GM23248 (cell line): ENCODE measurements around the gene DPAGT1.

Experiments used
- EZH2 ChIP-seq: fragments of 200-600 bp; sonication (generic); IDR thresholded peaks from 2 replicates; pipeline ENCODE4 v1.6.1; 2018; ENCODE audit warnings: antibody characterized with exemption, mild to moderate bottlenecking; ENCODE audit not compliant: insufficient read depth, poor library complexity, severe bottlenecking
- EZH2phosphoT487 ChIP-seq: fragments of 200-600 bp; sonication (generic); IDR thresholded peaks from 2 replicates; pipeline ENCODE4 v1.6.1; 2018; ENCODE audit warnings: antibody characterized with exemption, moderate library complexity, mild to moderate bottlenecking, low read depth; ENCODE audit not compliant: insufficient read depth

DNA sequence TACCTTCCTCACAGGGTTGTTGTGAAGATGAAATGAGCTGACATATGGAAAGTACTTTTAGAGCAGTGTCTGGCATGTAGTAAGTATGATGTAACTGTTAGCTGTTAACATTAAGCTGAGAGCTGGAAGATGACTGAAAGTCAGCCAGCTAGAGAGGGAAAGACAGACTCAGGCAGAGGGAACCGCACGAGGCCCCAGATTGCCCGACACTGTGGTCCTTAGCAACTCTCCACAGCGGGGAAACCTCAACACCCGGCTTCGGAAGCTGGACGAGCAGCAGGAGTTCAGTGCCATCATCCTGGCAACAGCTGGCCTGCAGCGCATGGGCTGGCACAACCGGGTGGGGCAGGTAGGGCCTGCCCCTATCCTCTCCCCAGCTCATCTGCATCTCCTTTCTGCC is 10.5 kb downstream of the DPAGT1 start:
- TF ChIP-seq EZH2 (no peak), EZH2phosphoT487 (no peak)
